C4-2B (cell line): ENCODE measurements around the gene CCR6.

Experiments used
- H3K27ac ChIP-seq: fragments of 450-650 bp; 2 replicates; pipeline ENCODE4 v1.5.1; 2017
- CTCF ChIP-seq: fragments of 450-650 bp; conservative IDR thresholded peaks from 2 replicates; pipeline ENCODE4 v1.5.1; 2017; ENCODE audit warnings: mild to moderate bottlenecking
- ZFX ChIP-seq: fragments of 450-650 bp; IDR thresholded peaks from 2 replicates; pipeline ENCODE4 v1.6.1; 2017

Gene CCR6

GRCh38 chr6:167093922-167094432, 28.9 kb upstream of the CCR6 start:
- no peak for TF ChIP-seq ZFX
- no peak for TF ChIP-seq CTCF
- no peak overlapping the region for H3K27ac ChIP-seq

GRCh38 chr6:167094436-167094819, 28.5 kb upstream of the CCR6 start:
- TF ChIP-seq CTCF (no peak), ZFX (no peak)
- no peak overlapping the region for H3K27ac ChIP-seq

- H3K27ac ChIP-seq = no peak overlapping the region
- TF ChIP-seq ZFX (no peak), CTCF (no peak)
Observed at GRCh38 chr6:167094820-167095637, 27.9 kb upstream of the CCR6 start.

- TF ChIP-seq CTCF = no peak
- no peak overlapping the region for H3K27ac ChIP-seq
Observed at GRCh38 chr6:167095888-167096287, 27.0 kb upstream of the CCR6 start.

GRCh38 chr6:167096991-167097390, 25.9 kb upstream of the CCR6 start:
- no peak overlapping the region for H3K27ac ChIP-seq
- no peak for TF ChIP-seq CTCF
- TF ChIP-seq ZFX = no peak

GRCh38 chr6:167097770-167098169, 25.1 kb upstream of the CCR6 start:
- H3K27ac ChIP-seq = no peak overlapping the region

More at GRCh38 chr6:167097770-167098169, 25.1 kb upstream of the CCR6 start:
- TF ChIP-seq CTCF (no peak), ZFX (no peak)
